Adrenal gland (tissue), 5 donors: ENCODE data around the gene TCEAL4.

ENCODE experiments used
- CTCF ChIP-seq, 6 experiments: fragments of 450-650 bp in 4 of 6; fragments of 200-600 bp in 2 of 6; sonication (generic) in 1 of 6; IDR thresholded peaks; 1 replicate in 5 of 6; 2 replicates in 1 of 6; pipeline versions ENCODE4 v1.5.1 to v1.8.0; 2016 to 2021; ENCODE audit warnings: antibody characterized with exemption in 6 of 6, mild to moderate bottlenecking in 2 of 6, moderate library complexity in 1 of 6
- POLR2A ChIP-seq, 2 donors: fragments of 450-650 bp; IDR thresholded peaks; one replicate each; pipeline ENCODE4 v1.6.1; 2017; ENCODE audit warnings: antibody characterized with exemption in 2 of 2, mild to moderate bottlenecking in 2 of 2, moderate library complexity in 1 of 2
- donor health status: DM: no; HTN: no; CAD: no.

DNA sequence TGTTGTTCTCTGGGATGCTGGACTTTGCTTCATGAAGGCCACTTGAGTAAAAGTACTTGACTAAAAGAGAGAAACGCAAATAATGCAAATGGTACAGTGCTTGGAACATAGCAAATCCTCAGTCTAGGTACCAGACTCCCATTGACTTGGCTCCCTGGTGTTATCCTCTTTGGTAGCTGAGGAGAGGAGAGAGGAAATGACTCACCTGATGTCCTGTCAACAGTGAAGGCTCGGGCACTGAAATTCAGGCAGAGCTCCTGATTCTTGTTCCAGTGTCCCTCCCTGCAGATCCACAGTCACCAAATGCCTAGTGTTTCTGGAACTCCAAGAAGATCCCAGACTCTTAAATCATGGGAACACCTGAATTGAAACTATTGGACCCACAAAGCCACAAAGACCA is 22.5 kb upstream of the TCEAL4 start:
- TF ChIP-seq CTCF (IDR thresholded peaks at IDR 0.05) = no peak
- no peak for TF ChIP-seq POLR2A (IDR thresholded peaks at IDR 0.05)
